KG1 (cell line): Measurements from ENCODE around the gene PARP6.

Experiments used
- DNase-seq: peaks from one replicate; lab custom pipeline; 2025; lab: John Stamatoyannopoulos, UW

The PARP6 gene

DNA sequence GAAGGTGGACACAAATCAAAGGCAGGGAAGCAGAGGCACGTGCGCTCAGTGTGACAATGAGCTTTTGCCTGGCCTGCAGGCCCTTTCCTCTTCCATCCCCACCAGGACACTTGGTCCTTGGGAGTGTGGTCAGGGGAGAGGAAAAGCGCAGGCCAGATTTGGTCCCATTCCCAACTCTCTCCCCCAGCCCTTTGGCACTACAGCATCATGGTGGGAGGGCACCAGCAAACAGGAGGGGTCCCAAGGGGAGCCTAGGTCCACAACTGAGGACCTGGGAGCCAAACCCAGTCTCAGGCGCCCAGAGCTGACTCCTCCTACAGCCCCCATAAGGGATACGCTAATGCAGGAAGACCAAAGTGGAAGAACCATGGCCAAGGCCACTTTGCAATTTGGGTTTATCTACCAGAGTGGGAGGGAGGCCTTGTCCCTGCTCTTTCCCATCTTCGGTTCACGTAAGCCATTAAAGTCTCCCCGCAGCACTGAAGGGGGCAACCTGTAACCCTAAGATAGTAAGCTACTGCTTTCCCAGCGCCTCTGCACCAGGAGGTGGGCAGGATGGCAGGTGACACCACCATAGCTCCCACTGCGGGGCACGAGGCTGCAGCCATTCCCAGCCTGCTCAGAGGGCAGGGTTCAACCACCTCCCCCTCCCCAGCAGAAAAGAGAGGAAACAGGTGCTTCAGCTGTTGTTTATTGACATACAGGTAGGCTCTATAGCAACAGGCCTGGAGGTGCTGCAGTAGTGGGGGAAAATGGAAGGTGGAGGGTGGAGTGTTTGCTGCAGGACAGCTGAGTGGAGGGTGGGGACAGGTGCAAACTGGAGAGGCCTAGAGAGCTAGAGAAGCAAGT lies 73.8 kb downstream of the PARP6 start:
- DNase-seq: no peak

DNA sequence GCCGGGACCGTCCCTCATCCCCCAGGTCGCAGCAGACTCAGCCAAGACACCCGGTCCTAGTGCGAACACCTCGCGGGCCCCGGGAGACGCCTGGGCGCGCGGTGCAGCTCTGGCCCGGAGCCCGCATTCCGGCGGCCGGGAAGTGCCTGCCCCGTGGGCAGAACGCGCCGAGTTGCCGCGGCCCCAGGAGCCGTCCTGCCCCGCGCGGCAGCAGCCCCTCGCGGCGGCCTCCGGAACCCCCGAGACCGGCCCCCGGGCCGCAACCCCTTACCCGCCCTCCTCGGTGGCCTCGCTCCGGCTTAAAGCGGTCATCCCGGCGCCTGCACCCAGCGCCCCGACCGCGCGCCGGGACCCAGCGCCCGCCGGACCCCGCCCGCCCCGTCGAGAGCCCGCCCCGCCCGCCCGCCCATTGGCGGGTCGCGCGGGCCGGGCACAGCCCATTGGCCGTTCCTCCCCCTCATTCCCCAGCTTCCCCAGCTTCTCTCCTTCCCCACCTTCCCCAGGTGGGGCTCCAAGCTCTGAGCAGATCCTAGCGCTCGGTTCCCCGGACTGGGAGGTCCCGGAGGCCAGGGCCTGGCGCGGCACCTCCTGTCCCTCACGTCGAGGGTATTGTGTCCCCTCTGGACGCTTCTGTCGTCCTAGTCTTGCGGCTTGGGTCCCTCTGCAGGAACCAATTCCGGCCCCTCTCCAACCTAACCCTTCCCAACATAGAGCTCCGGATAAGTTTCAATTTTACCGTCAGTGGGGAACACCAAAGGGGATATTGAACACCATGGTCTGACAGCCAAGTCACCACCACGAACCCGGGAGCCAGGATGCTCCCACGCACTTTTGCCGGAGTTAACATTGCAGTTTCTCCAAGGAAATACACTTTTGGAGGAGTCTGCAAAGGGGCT lies 74.6 kb downstream of the PARP6 start, which contains the start of gene GRAMD2A:
GRAMD2A (minus strand) TSS at position 328 of the 896 bp plus-strand sequence.
- DNase-seq: no peak

DNA sequence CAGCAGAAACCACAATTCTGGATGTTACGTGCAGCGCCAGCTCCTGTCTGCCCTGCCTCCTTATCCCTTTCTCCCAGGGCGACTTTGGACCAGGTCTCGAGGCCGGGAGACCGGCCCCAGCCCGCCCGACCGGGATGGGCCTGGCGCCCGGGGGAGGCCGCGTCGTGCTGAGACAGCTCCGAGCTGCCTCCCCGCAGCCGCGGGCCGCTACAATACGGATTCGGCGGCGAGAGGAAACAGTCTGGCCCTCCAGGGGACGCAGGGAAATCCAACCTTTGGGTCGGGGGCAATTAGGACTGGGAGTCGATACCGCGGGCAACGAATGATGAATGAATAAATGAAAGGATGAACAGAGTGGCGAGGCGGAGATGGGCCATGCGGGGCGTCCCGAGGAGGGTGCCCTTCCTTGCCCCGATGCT lies 75.3 kb downstream of the PARP6 start:
- no peak for DNase-seq

DNA sequence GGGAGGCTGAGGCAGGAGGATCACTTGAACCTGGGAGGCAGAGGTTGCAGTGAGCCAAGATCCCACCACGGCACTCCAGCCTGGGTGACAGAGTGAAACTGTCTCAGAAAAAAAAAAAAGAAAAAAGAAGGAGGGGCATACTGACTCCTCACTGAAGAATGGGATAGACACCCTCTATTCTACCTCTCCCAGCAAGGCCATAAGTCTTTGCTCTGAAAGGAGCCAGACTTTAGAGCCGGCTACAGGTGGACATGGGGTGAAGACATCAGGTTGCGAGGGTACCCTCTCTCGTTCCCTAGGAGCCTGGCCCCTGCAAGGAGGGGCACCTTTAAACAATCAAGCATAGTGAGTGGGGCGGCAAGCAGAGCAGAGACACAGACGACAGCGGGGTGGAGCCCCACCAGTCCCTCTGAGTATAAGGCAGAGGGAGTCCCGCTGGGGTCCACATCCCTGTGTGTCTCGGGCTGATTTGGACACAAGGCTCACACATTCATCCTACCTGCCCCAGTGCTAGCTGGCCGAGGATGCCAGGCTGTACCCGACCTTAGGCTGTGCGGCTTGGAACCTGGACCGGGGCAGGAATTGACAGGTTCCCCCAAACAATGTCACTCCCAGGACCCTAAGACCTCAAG lies 75.8 kb downstream of the PARP6 start:
- DNase-seq: no peak

DNA sequence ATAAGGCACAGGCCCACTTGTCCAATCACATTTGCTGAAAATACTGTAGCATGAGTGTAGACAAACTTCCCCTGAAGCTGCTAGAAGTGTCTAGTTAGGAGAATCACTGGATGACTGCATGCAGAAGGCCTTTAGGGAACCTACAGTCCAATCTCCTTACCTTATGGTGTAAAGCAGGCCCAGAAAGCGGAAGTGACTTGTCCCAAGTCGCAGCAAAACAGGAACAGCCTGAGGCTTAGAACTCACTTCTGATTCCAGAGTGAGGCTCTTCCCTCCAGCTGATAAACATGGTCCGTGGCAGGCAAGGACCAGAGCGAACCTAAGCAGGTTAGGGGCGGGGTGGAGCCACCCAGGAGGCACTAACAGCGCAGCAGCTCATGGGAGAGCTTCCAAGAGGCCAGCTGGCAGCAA lies 77.2 kb downstream of the PARP6 start:
- DNase-seq: no peak

DNA sequence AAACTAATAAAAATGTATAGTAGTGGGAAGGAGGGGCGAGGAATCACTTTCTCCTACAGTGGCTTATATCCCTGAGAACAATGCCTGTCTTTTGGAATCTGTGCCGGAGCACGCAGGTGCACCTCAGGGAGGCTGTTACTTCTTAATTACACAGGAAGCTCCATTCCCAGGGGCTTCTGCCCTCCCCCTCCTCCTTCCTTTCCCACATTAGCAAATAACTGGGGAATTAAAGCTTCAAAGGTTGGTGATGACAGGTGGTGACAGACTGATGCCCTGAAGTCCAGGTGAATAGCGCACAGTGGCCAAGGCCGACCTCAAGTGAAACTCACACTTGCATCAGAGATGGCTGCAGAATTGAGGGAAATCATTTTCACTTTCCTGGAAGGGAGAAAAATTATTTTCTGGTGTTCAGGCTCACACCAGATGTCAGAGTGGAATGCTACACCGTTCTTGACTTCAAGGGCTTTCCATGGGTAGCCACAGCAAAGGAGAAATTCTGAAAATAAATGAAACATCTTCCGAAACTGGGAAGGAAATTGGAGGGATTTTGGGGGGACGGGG lies 78.4 kb downstream of the PARP6 start:
- no peak for DNase-seq

DNA sequence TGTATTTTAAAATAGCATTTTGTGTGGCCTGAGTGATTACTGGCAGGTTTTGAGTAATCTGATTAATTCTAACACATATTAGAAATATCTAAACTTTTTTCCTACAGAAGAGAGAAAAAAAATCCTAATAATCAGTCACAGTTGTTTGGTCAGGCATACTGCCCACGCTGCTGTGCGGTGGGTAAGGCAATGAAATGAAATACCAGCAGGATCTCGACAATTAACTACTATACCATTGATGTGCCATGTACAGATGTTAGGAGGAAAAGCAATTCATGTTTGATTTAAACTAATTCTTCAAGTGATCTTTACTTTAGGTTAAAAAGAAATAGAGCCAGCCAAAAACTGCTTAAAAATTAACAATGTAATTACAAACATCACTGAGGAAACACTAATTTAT lies 79.9 kb downstream of the PARP6 start:
- no peak for DNase-seq
